Pulmonary artery endothelial cell (primary cell): ENCODE measurements around the gene CCDC194. TPM values are rescaled to one million over a fixed set of nuclear protein-coding genes. Genes with fewer than 3 reads are reported as not detected.

ENCODE experiments used
- total RNA-seq: library from RNA; depleted of rRNA; stranded (reverse); fragments of >200 nt; gene quantifications from 2 replicates; pipeline ENCODE4 v1.2.3, GENCODE V29; 2014

Gene CCDC194
- total RNA-seq, 1 donor from 2014 or later: 0.13 TPM

Other genes starting within 250 kb of the CCDC194 start
- 19.1 and 19.3 TPM in 2 replicates for gene USE1, start 178.8 kb downstream of the CCDC194 start, total RNA-seq
- gene OCEL1, start 168.0 kb downstream of the CCDC194 start, total RNA-seq: 2.3 and 3.4 TPM in 2 replicates
- 40.4 and 45.7 TPM in 2 replicates for gene NR2F6, start 148.3 kb downstream of the CCDC194 start, total RNA-seq
- gene USHBP1, start 129.5 kb downstream of the CCDC194 start, total RNA-seq: 5.0 and 5.7 TPM in 2 replicates
- 126 and 150 TPM in 2 replicates for gene BABAM1, start 126.8 kb downstream of the CCDC194 start, total RNA-seq
- 1.3 and 3.0 TPM in 2 replicates for gene ANKLE1, start 112.3 kb downstream of the CCDC194 start, total RNA-seq
- gene ABHD8, start 90.8 kb downstream of the CCDC194 start, total RNA-seq: 7.5 TPM in 2 replicates
- gene MRPL34, start 88.3 kb downstream of the CCDC194 start, total RNA-seq: 35.8 and 44.0 TPM in 2 replicates
- gene DDA1, start 84.6 kb downstream of the CCDC194 start, total RNA-seq: 30.0 and 30.3 TPM in 2 replicates
- 2.0 and 4.1 TPM in 2 replicates for gene ANO8, start 59.3 kb downstream of the CCDC194 start, total RNA-seq
- 16.6 and 33.8 TPM in 2 replicates for gene GTPBP3, start 56.6 kb downstream of the CCDC194 start, total RNA-seq
- gene PLVAP, start 16.9 kb downstream of the CCDC194 start, total RNA-seq: 0.21 and 0.46 TPM in 2 replicates
- gene BST2, start 11.4 kb upstream of the CCDC194 start, total RNA-seq: 161 and 210 TPM in 2 replicates
- gene MVB12A, start 25.9 kb upstream of the CCDC194 start, total RNA-seq: 36.1 and 43.0 TPM in 2 replicates
- gene TMEM221, start 54.5 kb upstream of the CCDC194 start, total RNA-seq: 0.04 TPM in 1 of 2 replicates, not detected in the other
- not detected in 2 replicates for gene NXNL1, start 66.7 kb upstream of the CCDC194 start, total RNA-seq
- gene SLC27A1, start 76.3 kb upstream of the CCDC194 start, total RNA-seq: 9.8 and 10.0 TPM in 2 replicates
- gene PGLS, start 117.5 kb upstream of the CCDC194 start, total RNA-seq: 44.6 and 45.2 TPM in 2 replicates
- 107 and 142 TPM in 2 replicates for gene COLGALT1, start 161.5 kb upstream of the CCDC194 start, total RNA-seq